ENCODE data around the gene CDK14.
"Not testable (repeated sequence)": the region's sequence is repeated elsewhere in the genome, so short reads cannot be mapped to it uniquely, and the experiment has no call there.

The CDK14 gene

DNA sequence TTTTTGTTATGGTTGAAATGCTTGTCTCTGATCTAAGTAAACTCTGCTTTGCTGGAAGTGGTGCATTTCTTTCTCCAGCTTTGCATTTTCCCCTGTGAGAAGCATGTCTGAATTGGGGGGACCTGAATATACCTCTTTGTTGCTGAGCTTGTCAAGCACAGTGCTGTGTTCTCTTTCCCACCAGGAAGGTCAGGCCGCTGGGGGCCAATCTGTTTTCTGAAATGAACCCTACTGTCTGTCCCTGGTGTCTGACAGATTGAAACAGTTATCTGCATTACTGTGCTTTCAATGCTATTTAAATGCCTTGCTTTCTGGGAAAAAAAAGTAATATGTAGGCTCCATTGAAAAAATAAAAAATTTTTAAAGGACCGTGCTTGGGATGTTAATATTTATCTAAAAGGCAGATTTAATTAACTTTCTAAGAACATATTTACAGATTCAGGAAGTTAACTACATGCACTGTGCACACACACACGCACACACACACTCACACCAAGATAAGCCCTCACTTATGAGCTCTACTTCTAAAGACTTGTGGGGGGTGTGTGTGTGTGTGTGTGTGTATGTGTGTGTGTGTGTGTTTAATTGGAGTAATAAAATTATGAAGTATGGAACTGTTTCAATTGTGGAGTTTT, 541.1 kb downstream of the CDK14 start:
- no peak for DNase-seq

DNA sequence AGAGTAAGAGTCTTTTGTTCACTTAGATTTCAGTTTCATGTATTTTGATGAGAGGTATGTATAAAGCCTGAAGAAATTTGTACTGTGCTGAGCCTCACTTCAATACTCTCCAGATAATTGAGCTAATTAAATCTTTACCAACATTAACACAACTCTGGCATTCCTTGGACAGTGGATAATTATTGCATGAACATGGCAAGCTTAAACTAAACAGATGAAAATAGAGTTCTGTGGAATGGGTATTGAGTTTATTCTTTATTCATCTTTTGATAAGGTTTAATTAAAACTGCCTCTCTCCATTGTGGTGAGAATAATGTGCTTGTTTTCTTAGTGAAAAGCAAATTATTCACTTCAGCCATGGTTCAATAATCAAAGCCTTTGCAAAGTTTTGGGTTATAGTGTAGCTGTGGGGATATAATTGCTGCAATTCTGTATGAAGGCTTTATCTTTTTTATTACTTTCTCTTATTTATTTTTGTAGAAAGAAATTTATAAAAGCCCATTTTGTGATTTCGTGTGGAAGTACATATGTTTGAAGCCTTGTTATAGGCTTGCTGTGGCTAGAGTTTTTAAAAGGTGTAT, 541.8 kb downstream of the CDK14 start:
- no peak for DNase-seq

DNA sequence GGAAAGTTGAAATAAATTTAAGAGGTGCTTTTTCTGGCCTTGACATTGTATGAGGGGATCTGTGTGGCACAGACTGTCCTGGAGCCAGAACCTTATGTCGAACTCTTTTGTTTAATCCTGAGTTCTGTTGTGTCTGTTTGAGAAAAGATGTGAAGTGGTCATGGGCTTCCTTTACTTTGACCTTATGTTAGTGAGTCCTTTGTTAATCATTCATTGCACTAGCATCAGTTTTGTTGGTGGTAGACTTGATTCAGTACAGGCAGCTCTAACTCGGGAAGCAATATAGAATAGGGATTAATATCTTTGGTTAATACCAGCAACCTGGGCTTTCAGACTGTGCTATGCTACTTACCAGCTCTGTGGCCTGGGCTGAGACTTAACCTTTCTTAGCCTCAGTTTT, 544.2 kb downstream of the CDK14 start:
- DNase-seq, result no peak

DNA sequence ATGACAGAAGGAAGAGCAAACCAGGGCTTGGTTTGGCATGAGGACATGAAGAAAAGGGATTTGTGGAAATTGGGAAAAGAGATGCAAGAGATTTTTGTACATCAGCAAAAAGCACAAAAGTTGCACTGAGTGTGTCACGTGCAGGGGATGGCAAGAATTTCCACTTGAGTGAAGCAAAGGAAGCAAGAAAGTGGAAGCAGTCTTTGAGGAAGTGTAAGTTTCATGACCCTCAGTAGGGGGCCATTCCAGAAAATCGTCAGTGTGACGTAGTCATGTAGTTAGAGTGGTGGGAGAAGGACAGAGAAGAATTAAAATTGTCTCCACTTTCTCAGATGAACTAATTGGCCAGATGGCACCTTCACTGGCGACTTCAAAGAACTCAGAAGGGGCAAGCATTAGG, 544.9 kb downstream of the CDK14 start:
- no peak for DNase-seq

DNA sequence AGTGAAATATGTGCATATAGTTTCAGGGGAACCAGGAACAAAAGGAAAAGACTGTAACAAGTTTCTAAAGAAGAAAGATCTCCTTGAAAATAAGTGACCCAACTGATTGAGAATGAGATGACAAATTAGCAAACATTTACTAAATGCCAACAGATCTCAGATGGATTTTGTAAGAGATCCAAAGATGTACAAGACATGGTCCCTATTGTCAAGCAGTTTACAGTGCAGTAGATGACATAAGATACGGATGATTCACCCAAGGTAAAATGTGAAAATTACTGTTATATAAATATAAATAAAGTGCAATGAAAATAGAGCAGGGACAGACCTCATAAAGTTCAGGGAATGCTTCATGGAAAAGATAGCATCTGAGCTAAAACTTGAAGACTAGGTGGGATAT, 546.6 kb downstream of the CDK14 start:
- DNase-seq, result no peak

DNA sequence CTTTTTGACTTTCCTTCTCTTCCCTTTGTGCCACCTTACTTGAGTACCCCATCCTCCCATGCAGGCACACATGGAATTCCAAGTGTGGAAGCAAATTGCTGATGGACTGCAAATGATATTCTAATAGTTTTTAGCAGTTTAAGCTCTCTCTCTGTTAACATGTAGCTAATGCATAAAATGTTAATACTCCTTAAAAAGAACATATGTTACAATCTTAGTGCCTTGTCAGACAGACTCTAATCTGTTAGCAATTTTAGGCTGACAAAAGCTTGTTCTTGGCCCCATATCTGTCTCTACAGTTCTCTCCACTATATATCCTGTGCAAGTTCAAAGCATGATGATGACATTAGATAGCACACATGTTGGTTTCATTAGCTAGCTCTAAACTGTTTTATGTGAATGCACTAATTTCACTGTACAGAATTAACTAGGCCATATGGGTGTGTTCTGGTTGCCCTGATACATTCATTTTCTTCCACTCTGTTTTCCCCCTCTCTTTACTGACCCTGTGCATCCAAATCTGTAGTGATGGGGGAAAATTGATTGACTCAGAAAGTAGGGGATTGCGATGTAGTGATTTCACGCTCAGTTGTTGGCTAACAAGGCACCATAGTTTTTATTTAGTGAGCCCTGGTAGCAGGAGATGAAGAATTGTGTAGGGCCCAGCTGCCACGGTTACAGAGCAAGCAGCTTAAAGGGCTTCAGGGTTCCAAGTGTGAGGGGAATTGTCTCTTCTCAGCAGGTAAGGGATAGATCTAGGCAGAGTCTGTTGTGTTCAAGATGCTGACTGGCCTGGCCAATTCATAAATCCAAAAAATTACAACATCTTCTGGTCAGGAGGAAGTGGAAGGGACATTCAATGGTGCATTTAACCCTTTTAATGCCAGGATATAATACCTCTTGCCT, 553.5 kb downstream of the CDK14 start:
- no peak for DNase-seq

DNA sequence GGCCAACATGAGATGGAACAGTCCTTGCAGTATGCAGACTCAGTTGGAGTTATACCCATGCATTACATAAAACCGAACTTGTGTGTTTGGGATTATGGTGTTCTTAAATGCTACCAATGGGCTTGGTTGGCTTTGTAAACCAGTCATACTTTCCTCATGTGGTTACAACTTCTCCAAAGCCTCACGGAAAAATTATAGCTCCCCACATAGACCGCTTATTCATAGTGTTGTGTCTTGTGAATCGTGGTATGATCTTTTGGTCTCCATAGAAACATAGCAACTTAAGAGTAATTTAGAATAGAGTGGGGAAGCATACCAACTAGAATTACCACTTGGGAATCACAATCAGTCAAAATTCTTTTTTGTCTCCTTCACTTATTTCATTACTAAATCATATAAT, 555.8 kb downstream of the CDK14 start:
- DNase-seq, result no peak

DNA sequence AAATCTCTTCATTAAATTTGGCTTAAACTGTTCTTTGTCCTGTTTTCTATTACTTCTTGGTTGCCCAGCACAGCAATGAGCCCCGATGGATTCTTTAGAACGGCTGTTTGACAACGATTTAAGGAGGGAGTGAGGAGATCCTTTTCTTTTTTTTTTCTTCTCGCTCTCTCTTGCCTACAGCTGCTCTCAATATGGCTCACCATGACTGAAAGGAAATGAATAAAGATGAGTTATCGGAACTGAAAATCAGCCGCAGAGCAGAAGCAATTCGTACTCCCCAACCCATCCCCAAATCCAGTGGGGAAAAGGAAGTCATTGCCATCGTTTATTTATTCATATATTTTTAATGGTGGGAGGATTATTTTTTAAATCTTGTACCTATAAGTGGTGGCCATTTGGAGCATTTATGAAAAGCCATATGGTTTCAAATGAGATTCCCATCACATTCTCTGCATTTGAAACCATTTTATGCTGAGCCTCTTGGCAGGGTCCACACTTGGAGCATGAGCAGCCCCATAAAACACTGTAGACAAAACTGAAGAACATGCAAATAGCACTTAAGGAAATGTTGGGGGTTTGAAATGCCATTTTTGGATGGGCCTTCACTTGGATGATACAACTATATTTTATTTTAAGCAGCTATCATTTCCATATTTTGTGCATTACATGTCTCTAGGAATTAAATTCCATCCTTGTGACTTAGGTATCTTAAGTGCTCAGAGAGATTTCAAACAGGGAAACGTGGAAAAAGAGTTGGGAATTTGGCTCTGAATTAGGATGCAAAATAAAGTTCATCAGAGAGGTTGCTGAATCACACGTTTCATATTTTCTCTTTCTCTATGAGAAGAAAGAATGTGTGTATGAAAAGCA, 560.4 kb downstream of the CDK14 start:
- DNase-seq, result no peak

DNA sequence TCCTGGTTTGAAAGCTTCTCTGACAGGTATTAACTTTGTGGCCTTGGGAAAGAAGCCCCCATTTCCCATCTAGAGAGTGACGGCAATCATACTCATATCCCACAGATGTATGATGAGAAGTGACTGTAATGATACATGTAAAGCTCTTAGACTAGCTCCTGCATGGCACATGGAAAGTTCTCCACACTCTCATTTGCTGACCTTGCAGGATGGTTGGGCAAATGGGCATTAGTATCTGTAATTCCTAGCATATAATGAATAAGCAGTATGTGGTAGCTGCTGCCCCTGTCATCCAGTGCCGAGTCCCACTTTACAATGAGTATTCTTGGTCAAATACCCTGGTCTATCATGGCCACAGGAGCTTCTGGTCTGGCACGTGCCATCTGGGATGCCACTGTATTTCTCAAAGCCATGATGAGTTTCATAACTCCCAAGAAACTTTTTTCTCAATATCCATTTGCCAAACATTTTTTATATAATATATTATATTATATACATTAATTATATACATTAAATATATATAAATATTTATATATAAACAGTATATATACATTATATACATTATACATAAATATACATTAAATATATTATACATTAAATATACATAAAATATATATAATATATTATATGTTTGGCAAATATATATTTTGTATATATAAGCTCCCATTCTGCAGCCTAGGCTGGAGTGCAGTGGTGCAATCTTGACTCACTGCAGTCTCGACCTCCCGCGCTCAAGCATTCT, 561.6 kb downstream of the CDK14 start:
- no peak for DNase-seq

DNA sequence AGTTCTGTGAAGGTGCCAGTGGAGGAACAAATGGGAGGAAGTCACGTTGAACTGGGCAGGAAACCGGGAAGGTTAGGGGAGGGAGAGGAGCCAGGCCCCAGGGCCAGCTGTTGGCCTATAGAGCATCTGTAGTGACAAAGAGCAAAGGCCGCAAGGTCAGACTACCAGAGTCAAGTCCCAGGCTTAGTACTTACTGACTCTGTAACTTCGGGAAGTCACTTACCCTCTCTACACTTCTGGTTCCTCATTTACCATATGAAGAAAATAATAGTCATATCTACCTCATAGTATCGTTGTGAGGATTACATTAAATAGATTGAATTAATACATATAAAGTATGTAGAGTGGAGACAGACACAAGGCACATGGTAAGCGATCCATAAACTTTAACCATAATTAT, 566.3 kb downstream of the CDK14 start:
- no peak for DNase-seq

DNA sequence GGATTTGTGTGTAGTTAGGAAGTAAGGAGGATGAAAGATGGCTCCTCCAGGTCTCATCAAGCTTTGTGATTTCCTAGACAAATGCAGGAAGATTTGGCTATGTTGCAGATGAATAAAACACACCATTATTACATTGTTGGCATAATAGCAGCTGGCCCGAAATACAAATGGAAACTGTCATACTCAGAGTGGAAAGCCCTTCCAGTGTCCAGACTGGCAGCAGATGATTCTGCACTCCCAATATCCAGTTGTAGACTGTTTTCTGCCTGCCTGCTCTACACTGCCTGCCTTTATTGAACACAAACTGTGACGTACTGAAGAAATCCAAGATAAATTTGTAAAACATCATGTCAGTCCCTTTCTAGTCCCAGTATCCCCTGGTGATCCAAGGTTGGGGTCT, 568.4 kb downstream of the CDK14 start:
- no peak for DNase-seq

DNA sequence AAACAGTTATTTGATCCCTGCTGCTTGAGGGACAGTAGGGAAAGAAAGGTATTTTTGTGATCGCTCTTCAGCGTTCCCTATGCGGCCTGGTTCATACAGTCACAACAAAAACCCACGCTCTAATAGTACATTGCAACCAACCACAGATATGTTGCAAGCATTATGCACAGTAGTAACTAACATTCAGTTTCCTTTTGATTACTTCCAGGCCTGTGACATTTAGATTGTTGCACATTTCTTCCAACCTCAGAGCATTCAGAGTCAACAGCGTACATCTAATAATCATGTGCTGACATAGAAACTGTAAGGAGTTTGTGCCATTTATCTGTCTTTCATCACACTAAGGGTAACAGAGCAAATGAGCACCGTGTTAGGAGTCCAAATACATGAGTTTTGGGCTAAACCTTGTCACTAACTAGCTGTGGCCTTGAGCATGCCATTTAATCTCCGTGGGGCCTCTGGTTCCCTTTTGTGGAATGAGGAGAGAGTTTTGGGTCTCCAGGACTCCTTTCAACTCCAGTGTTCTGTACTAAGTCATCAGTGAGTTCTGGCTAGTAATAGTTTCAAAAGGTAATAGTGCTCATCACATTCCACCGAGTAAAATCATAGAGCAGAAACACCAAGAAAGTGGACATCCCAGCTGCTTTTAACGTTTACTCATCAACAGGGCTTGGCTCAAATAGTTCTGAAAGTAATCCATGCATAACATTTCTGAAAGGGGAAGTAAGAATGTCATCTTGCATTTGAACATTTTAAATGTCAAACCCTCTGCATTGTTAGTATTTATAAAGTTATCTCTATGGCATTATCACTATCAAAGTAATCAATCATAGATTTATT, 569.1 kb downstream of the CDK14 start:
- DNase-seq, result no peak

DNA sequence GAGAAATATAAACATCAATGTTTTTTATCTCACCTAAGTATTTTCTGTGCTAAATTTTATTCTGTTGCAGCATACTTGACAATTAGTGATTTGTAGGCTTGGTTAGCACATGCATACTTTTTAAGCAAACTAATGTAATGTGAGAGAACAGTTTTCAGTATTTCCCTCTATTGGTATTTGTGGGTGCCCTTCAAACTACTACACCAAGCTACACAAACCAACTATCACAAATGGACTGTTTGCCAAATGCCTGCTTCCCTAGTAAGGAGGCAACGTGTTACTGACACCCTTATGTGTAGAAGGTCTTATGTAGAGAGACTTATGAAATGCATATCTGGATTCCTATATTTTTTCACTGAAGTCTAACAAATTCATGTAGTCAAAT, 569.7 kb downstream of the CDK14 start:
- DNase-seq, result no peak

DNA sequence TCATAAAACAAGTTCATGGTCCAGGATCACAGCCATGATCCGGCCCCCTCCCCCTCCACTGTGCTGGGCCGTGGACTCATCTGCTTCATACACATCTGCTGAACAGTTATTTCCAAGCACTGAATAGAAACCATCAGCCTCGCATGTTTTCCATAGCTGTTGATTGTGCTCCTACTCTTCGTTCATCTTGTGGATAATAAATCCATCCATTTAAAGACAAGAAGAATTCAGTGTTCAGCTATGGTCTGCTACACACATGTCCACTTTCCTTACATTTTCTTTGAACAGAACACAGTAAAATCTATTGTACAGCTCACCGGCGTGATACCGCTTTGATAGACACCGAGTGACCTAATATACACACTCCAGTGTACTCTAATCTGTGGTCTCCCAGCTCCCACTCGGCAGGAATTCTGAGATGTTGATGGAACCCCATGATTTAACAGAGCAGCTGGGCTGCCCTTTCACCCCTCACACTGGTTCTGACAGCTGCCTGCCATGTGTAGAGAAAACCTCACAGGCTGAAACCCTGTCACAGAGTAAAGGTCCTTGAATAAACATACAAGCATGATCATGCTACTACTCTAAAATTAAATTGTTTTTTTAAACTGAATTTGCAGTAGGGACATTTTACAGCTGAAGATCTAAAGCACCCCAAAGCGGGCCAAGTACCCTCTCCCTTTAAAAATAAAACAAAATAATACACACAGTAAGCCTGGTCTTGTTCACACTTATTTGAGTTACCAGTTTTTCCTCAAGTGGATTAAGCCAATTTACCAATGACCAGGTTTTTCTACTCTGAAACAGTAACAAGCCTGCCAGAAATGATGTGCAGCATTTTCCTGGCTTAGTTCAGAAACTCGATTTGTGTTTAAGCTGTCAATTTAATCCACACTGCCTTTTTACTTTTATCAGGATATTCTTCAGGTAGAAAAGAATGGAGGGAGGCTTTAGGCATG, 573.0 kb downstream of the CDK14 start:
- DNase-seq, result no peak

DNA sequence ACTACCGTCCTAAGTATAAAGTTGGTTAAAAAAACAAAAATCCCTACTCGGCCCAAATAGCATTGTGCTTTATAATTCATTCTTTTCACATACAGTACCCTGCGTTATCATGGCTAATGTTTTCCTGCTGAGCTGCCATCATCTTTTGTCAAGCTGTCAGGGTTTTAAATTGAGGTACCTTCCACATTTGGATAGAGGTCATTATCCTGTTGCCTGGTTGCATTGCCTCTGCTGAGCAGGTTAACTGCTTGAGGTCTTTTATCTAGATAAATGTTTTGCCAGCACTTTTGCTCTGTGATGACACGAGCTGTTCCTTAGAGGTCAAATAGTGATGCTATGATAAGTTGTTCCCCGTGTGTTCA, 573.7 kb downstream of the CDK14 start:
- no peak for DNase-seq

DNA sequence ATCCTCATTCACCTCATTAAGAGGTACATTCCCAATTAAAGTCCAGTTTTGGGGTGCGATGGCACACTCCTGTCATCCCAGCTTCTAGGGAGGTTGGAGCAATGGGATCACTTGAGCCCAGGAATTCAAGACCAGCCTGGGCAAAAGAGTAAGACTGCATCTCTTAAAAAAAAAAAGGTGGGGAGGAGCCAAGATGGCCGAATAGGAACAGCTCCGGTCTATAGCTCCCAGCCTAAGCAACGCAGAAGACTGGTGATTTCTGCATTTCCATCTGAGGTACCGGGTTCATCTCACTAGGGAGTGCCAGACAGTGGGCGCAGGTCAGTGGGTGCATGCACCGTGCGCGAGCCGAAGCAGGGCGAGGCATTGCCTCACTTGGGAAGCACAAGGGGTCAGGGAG, 577.1 kb downstream of the CDK14 start:
- not testable (repeated sequence) for DNase-seq

DNA sequence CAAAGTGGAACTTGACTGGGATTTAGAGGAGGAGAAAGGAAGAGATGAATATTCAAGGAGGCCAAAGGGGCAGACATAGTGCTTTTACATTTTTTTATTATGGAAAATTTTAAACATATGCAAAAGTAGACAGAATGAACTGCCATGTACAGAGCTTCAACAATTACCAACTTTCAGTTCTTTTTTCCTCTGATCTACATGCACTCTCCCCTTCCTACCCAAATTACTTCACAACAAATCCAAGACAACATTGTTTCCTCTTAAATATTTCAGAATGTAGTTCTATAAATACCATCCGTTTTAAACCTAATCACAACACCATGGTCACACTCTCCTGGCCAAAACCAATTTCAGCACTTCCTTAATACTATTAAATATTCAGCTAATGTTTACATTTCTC, 584.6 kb downstream of the CDK14 start:
- no peak for DNase-seq

DNA sequence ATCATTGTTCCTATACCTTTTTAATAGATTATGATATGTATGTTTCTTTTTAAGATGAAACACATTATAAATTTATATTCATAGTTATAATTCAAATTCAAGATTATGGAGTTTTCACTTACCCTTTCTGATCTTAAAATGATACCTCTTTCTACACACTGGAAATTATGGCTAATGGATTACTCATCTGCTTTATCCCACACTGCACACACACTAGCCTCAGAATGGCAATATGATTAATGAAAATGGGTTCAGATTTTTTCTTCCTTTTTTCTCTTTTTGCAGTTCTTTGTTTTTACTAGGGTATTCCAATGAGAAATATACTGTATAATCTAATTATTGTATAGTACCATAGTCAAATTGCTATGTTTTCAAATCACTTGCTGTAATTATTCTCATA, 585.8 kb downstream of the CDK14 start:
- DNase-seq, result no peak

DNA sequence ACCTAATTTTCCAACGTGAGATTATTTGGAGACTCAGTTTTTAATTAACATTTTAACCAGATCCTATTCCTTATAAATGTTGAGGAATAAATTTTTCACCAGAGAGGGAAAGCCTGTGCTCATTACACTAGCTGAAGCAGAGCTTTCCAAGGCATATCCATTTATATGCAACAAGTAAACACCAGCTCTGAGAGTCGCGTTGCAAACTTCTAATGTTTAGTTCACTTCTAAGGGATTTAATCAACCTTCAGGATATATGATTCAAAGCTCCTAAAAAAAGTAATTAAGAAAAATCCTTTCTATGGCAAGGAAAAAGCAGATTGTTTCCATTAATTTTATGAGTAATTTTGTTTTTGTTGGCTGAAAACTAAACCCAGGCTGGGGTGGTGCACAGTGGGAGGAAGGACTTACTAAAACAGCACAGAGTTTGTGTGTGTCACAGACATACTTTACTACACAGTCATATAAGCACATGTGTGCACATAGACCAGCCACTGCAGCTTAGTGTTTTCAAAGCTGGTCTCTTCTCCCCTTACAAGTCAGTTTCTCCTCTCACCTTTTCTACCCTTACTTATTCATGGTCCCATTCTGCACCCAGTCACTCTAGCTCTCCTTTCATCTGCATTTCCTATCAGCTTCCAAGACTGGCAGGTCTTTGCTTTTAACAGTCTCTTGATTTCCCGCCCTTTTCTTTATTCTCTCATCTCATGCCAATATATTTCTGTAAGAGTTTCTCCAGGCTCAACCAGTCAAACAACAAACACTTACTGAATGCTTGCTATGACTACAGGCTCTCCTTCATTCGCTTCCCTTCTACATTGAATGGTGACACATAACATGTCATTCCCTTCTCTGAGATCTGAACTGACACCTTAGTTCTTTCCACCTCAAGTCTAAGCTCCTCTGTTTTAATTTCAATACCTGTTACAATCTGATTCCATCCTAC, 587.0 kb downstream of the CDK14 start:
- no peak for DNase-seq
